Measurements from ENCODE around the gene DRAM2. TPM values are rescaled to one million over a fixed set of nuclear protein-coding genes. Genes with fewer than 3 reads are reported as not detected.

The DRAM2 gene
- total and polyA plus RNA-seq, 9 of the 15 experiments (the other 6 are each of a cell fraction or from before 2014, with no cell fraction given) = 29.0 to 161 (median 53.5) TPM

GRCh38 chr1:111139956-111140679 is at the start of gene DRAM2, which contains the start of gene CEPT1 (continued):
- TF ChIP-seq SIN3A (IDR thresholded peaks at IDR 0.05; ENCODE audit: borderline replicate concordance in 2 of 2, control insufficient read depth in 1 of 2, low read depth in 2 of 2, low read length in 2 of 2) (peak; percentile 55 to 56; a peak in 2 of 4 replicates), ZNF449 (CRISPR knock-in tag; IDR thresholded peaks at IDR 0.05) (peak; percentile 56; the same call in 1 of the 2 replicates), MTA1 (IDR thresholded peaks at IDR 0.05; ENCODE audit: borderline replicate concordance) (no peak), ZNF778 (CRISPR knock-in tag; IDR thresholded peaks at IDR 0.05) (no peak), ARID3A (IDR thresholded peaks at IDR 0.05; ENCODE audit: borderline replicate concordance, low read depth, low read length) (no peak), ZNF561 (CRISPR knock-in tag; conservative IDR thresholded peaks at IDR 0.05) (no peak), CHD4 (IDR thresholded peaks at IDR 0.05; ENCODE audit: insufficient read depth, insufficient replicate concordance, low read depth, low read length, poor library complexity, severe bottlenecking) (no peak), ZNF57 (CRISPR knock-in tag; IDR thresholded peaks at IDR 0.05) (no peak), MEF2D (tag; conservative IDR thresholded peaks at IDR 0.05; ENCODE audit: low read depth) (0 out of 2 replicates have a peak, but pooled peaks have one; percentile 25), FOXA3 (CRISPR knock-in tag; conservative IDR thresholded peaks at IDR 0.05 in 1 of 2, IDR thresholded peaks at IDR 0.05 in 1 of 2) (no peak), BRD9 (IDR thresholded peaks at IDR 0.05; ENCODE audit: low read depth, partially characterized antibody) (peak; percentile 40), TEAD2 (tag; IDR thresholded peaks at IDR 0.05) (no peak), SMAD3 (CRISPR knock-in tag; conservative IDR thresholded peaks at IDR 0.05) (no peak), NKRF (IDR thresholded peaks at IDR 0.05; ENCODE audit: borderline replicate concordance) (peak; percentile 74; the same call in 1 of the 2 replicates), ZNF511 (CRISPR knock-in tag; IDR thresholded peaks at IDR 0.05) (no peak), STAG1 (CRISPR knock-in tag; IDR thresholded peaks at IDR 0.05; ENCODE audit: borderline replicate concordance) (no peak), MYNN (IDR thresholded peaks at IDR 0.05) (peak; percentile 29; the same call in 1 of the 2 replicates), MYNN (CRISPR knock-in tag; IDR thresholded peaks at IDR 0.05) (no peak), ZNF140 (CRISPR knock-in tag; IDR thresholded peaks at IDR 0.05) (no peak), NFRKB (IDR thresholded peaks at IDR 0.05; ENCODE audit: low read depth) (no peak), TRIM28 (IDR thresholded peaks at IDR 0.05) (no peak), MAFF (IDR thresholded peaks at IDR 0.05; ENCODE audit: low read length) (no peak), KLF1 (tag; IDR thresholded peaks at IDR 0.05) (0 out of 2 replicates have a peak, but pooled peaks have one; percentile 40)

All from K562 (cell line).